Coronary artery (tissue), 2 donors: ENCODE measurements around the gene ANKS1A.

ENCODE experiments used
- DNase-seq: peaks from one replicate; pipeline ENCODE4 v3.0.0-alpha.2; 2017; ENCODE audit warnings: low spot score
- H3K27ac ChIP-seq, 2 donors: fragments of 200-600 bp; sonication (generic); one replicate each; pipeline ENCODE4 v1.5.1; 2016 to 2019
- H3K4me3 ChIP-seq: fragments of 200-600 bp; sonication (generic); 2 replicates; pipeline ENCODE4 v1.5.1; 2016; ENCODE audit warnings: mild to moderate bottlenecking, moderate library complexity
- CTCF ChIP-seq: fragments of 200-600 bp; sonication (generic); IDR thresholded peaks from one replicate; pipeline ENCODE4 v1.5.1; 2019; ENCODE audit warnings: antibody characterized with exemption

ANKS1A gene

GRCh38 chr6:35139924-35140638 is 251.0 kb downstream of the ANKS1A start:
- TF ChIP-seq CTCF: peak; percentile 82
- H3K4me3 ChIP-seq: no peak overlapping the region
- no peak overlapping the region for H3K27ac ChIP-seq
- DNase-seq: no peak

GRCh38 chr6:35140639-35141006 is 251.6 kb downstream of the ANKS1A start:
- TF ChIP-seq CTCF: no peak
- peak overlapping the region; percentile 66 for H3K4me3 ChIP-seq
- no peak overlapping the region for H3K27ac ChIP-seq
- no peak for DNase-seq
